ENCODE measurements around the gene TRIM34.
"Not testable (repeated sequence)": the region's sequence is repeated elsewhere in the genome, so short reads cannot be mapped to it uniquely, and the experiment has no call there.

TRIM34 gene

GRCh38 chr11:5690736-5691135 lies 65.9 kb downstream of the TRIM34 start:
- Histone ChIP-seq H3K9me3 (replicated peaks; ENCODE audit: insufficient read depth, low read length) (no peaks in the 10 kb centered on the region), H3K79me2 (ENCODE audit: low read length) (no peaks in the 10 kb centered on the region), H3K4me2 (ENCODE audit: low read depth, low read length) (no peak overlapping the region), H3K36me3 (replicated peaks; ENCODE audit: insufficient read depth, low read length) (no peaks in the 10 kb centered on the region), H3K4me3 (ENCODE audit: low read length) (no peak overlapping the region), H3K4me1 (ENCODE audit: low read length) (0 out of 2 replicates have a peak, but pooled peaks cover 4% of the 10 kb centered on the region), H2AFZ (ENCODE audit: low read length) (no peak overlapping the region), H3F3A (ENCODE audit: insufficient read depth, low read length) (peaks cover 10% of the 10 kb centered on the region), H3K9me2 (replicated peaks; ENCODE audit: insufficient read depth, low read length) (no peaks in the 10 kb centered on the region), H4K20me1 (ENCODE audit: insufficient read depth, low read length) (no peaks in the 10 kb centered on the region), H3K27me3 (replicated peaks; ENCODE audit: insufficient read depth, low read length) (peaks cover 43% of the 10 kb centered on the region), H3K9ac (ENCODE audit: low read length) (no peak overlapping the region), H3K27ac (ENCODE audit: low read length) (no peak overlapping the region)
- TF ChIP-seq EZH2 (optimal IDR thresholded peaks at IDR 0.05; ENCODE audit: low read depth, low read length) = no peak
- TF ChIP-seq CTCF (IDR thresholded peaks at IDR 0.05; ENCODE audit: low read length) = no peak
- TF ChIP-seq EZH2phosphoT487 (IDR thresholded peaks at IDR 0.05; ENCODE audit: low read length) = no peak
- no peak for DNase-seq

GRCh38 chr11:5691238-5691963 lies 66.6 kb downstream of the TRIM34 start:
- not testable (repeated sequence) for H3K4me2 ChIP-seq (ENCODE audit: low read depth, low read length); H3K9me3 ChIP-seq (replicated peaks; ENCODE audit: insufficient read depth, low read length); DNase-seq; H3K9me2 ChIP-seq (replicated peaks; ENCODE audit: insufficient read depth, low read length); H3K27ac ChIP-seq (ENCODE audit: low read length); H2AFZ ChIP-seq (ENCODE audit: low read length); H3K9ac ChIP-seq (ENCODE audit: low read length); H3K4me1 ChIP-seq (ENCODE audit: low read length); H3K4me3 ChIP-seq (ENCODE audit: low read length); H4K20me1 ChIP-seq (ENCODE audit: insufficient read depth, low read length); H3K79me2 ChIP-seq (ENCODE audit: low read length); H3K36me3 ChIP-seq (replicated peaks; ENCODE audit: insufficient read depth, low read length)
- Histone ChIP-seq H3K27me3 (replicated peaks; ENCODE audit: insufficient read depth, low read length) (peaks cover 43% of the 10 kb centered on the region), H3F3A (ENCODE audit: insufficient read depth, low read length) (peaks cover 10% of the 10 kb centered on the region)

GRCh38 chr11:5691964-5692361 lies 67.2 kb downstream of the TRIM34 start:
- H3K9ac ChIP-seq (ENCODE audit: low read length) = no peak overlapping the region
- no peaks in the 10 kb centered on the region for H3K79me2 ChIP-seq (ENCODE audit: low read length)
- H2AFZ ChIP-seq (ENCODE audit: low read length) = no peak overlapping the region
- H3K9me2 ChIP-seq (replicated peaks; ENCODE audit: insufficient read depth, low read length) = no peaks in the 10 kb centered on the region
- H3K27me3 ChIP-seq (replicated peaks; ENCODE audit: insufficient read depth, low read length) = peaks cover 43% of the 10 kb centered on the region
- peaks cover 10% of the 10 kb centered on the region for H3F3A ChIP-seq (ENCODE audit: insufficient read depth, low read length)
- no peaks in the 10 kb centered on the region for H4K20me1 ChIP-seq (ENCODE audit: insufficient read depth, low read length)
- no peaks in the 10 kb centered on the region for H3K36me3 ChIP-seq (replicated peaks; ENCODE audit: insufficient read depth, low read length)
- H3K9me3 ChIP-seq (replicated peaks; ENCODE audit: insufficient read depth, low read length) = no peaks in the 10 kb centered on the region
- TF ChIP-seq EZH2phosphoT487 (IDR thresholded peaks at IDR 0.05; ENCODE audit: low read length) = no peak
- no peak for TF ChIP-seq EZH2 (optimal IDR thresholded peaks at IDR 0.05; ENCODE audit: low read depth, low read length)
- no peak for TF ChIP-seq CTCF (IDR thresholded peaks at IDR 0.05; ENCODE audit: low read length)
- no peak for DNase-seq
- no peak overlapping the region for H3K27ac ChIP-seq (ENCODE audit: low read length)
- H3K4me3 ChIP-seq (ENCODE audit: low read length) = no peak overlapping the region
- 0 out of 2 replicates have a peak, but pooled peaks cover 4% of the 10 kb centered on the region for H3K4me1 ChIP-seq (ENCODE audit: low read length)
- H3K4me2 ChIP-seq (ENCODE audit: low read depth, low read length) = no peak overlapping the region

All from MM.1S (cell line).